HUES48 (cell line): ENCODE measurements around the gene RPS2.
"Not testable (repeated sequence)": the region's sequence is repeated elsewhere in the genome, so short reads cannot be mapped to it uniquely, and the experiment has no call there.

Experiments used
- H3K27ac ChIP-seq: one replicate; pipeline ENCODE4 v1.7.0; 2013; ENCODE audit warnings: low read depth, low read length, inconsistent platforms
- H3K27me3 ChIP-seq: 2 replicates; pipeline ENCODE4 v1.6.1; 2013; ENCODE audit warnings: mild to moderate bottlenecking, low read length; ENCODE audit not compliant: control insufficient read depth, insufficient read depth
- H3K36me3 ChIP-seq: 2 replicates; pipeline ENCODE4 v1.6.1; 2013; ENCODE audit warnings: low read length; ENCODE audit not compliant: control insufficient read depth, insufficient read depth
- H3K4me1 ChIP-seq: 2 replicates; pipeline ENCODE4 v1.6.1; 2013; ENCODE audit warnings: mild to moderate bottlenecking, low read length; ENCODE audit not compliant: control insufficient read depth, insufficient read depth
- H3K4me3 ChIP-seq: 2 replicates; pipeline ENCODE4 v1.5.1; 2013; ENCODE audit warnings: mild to moderate bottlenecking, low read depth, low read length
- H3K9ac ChIP-seq: 2 replicates; pipeline ENCODE4 v1.6.1; 2013; ENCODE audit warnings: mild to moderate bottlenecking, low read depth, low read length, moderate library complexity
- H3K9me3 ChIP-seq: 2 replicates; pipeline ENCODE4 v1.6.1; 2013; ENCODE audit warnings: low read length; ENCODE audit not compliant: control insufficient read depth, insufficient read depth

The RPS2 gene

DNA sequence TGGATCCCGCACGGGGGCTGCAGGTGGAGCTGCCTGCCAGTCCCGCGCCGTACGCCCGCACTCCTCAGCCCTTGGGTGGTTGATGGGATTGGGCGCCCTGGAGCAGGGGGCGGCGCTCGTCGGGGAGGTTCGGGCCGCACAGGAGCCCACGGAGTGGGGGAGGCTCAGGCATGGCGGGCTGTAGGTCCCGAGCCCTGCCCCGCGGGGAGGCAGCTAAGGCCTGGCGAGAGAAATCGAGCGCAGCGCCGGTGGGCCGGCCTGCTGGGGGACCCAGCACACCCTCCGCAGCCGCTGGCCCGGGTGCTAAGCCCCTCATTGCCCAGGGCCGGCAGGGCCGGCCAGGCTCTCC lies 6.5 kb downstream of the RPS2 start:
- H3K27me3 ChIP-seq, H3K9me3 ChIP-seq, H3K4me3 ChIP-seq, H3K27ac ChIP-seq, H3K9ac ChIP-seq: not testable (repeated sequence)
- Histone ChIP-seq H3K4me1 (peaks cover 16% of the 10 kb centered on the region), H3K36me3 (peaks cover 21% of the 10 kb centered on the region)

- not testable (repeated sequence) for H3K27ac ChIP-seq, H3K27me3 ChIP-seq, H3K9ac ChIP-seq, H3K4me3 ChIP-seq, H3K9me3 ChIP-seq
- Histone ChIP-seq H3K36me3 (peaks cover 16% of the 10 kb centered on the region), H3K4me1 (peaks cover 11% of the 10 kb centered on the region)
These were observed 7.0 kb downstream of the RPS2 start for GRCh38 chr16:1957434-1958142.

DNA sequence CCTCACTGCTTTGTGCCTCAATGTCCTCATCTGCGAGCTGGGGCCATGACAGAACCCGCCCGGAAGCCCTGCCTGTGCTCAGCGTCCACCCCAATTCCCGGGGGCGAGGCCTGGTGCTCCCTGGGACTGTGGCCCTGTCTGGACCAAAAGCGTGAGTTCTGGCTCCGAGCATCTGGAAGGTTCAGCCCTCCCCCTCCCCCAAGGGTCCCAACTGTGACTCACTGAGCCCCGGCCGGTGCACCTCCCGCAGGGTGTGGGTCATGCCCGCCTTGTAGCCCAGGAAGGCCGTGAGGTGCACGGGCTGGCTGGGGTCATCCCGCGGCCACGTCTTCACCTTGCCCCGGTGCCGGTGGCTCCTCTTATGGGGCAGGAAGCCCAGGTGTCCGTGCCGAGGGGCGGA lies 10.9 kb downstream of the RPS2 start:
- Histone ChIP-seq H3K4me1 (peaks cover 2% of the 10 kb centered on the region; the same call in 1 of the 2 replicates), H3K4me3 (no peak overlapping the region), H3K36me3 (no peaks in the 10 kb centered on the region), H3K9ac (no peak overlapping the region), H3K27ac (no peak overlapping the region), H3K9me3 (no peaks in the 10 kb centered on the region), H3K27me3 (no peaks in the 10 kb centered on the region)

GRCh38 chr16:1950559-1950958 lies 14.1 kb downstream of the RPS2 start:
- Histone ChIP-seq H3K4me3 (no peak overlapping the region), H3K9ac (no peak overlapping the region), H3K9me3 (no peaks in the 10 kb centered on the region), H3K27me3 (no peaks in the 10 kb centered on the region), H3K27ac (no peak overlapping the region), H3K36me3 (no peaks in the 10 kb centered on the region), H3K4me1 (no peaks in the 10 kb centered on the region)

DNA sequence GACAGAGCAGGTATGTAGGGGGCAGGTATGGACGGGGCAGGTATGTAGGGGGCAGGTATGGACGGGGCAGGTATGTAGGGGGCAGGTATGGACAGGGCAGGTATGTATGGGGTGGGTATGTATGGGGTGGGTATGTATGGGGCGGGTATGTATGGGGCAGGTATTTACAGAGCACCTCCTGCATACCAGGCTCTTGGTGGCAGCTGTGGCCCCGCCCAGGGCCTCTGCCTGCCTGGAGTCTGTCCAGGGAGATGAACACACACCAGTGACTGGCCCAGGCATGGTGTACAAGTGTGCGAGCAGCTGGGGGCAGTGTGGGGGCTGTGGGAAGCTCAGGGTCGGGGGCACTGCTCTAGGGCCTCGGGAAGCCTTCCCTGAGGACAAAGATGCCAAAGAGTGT lies 14.6 kb downstream of the RPS2 start:
- Histone ChIP-seq H3K27me3 (no peaks in the 10 kb centered on the region), H3K27ac (no peak overlapping the region), H3K9ac (no peak overlapping the region), H3K4me1 (no peaks in the 10 kb centered on the region), H3K36me3 (no peaks in the 10 kb centered on the region), H3K4me3 (no peak overlapping the region), H3K9me3 (no peaks in the 10 kb centered on the region)

DNA sequence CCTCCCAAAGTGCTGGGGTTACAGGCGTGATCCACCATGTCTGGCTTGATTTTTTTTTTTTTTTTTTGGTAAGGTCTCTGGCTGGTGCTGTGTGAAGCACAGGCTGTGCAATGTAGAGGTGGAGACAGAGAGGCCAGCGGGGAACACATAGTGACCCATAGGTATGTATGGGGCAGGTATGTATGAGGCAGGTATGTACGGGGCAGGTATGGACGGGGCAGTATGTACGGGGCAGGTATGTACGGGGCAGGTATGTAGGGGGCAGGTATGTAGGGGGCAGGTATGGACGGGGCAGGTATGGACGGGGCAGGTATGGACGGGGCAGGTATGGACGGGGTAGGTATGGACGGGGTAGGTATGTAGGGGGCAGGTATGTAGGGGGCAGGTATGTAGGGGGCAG lies 15.1 kb downstream of the RPS2 start:
- H3K36me3 ChIP-seq: no peaks in the 10 kb centered on the region
- no peak overlapping the region for H3K27ac ChIP-seq
- no peaks in the 10 kb centered on the region for H3K27me3 ChIP-seq
- no peak overlapping the region for H3K9ac ChIP-seq
- no peaks in the 10 kb centered on the region for H3K4me1 ChIP-seq
- no peak overlapping the region for H3K4me3 ChIP-seq
- H3K9me3 ChIP-seq: no peaks in the 10 kb centered on the region

- Histone ChIP-seq H3K27me3 (no peaks in the 10 kb centered on the region), H3K9ac (no peak overlapping the region), H3K4me1 (peaks cover 3% of the 10 kb centered on the region; the same call in 1 of the 2 replicates), H3K27ac (no peak overlapping the region), H3K4me3 (no peak overlapping the region), H3K36me3 (no peaks in the 10 kb centered on the region), H3K9me3 (no peaks in the 10 kb centered on the region)
These were observed 17.3 kb downstream of the RPS2 start for GRCh38 chr16:1947369-1947670.

DNA sequence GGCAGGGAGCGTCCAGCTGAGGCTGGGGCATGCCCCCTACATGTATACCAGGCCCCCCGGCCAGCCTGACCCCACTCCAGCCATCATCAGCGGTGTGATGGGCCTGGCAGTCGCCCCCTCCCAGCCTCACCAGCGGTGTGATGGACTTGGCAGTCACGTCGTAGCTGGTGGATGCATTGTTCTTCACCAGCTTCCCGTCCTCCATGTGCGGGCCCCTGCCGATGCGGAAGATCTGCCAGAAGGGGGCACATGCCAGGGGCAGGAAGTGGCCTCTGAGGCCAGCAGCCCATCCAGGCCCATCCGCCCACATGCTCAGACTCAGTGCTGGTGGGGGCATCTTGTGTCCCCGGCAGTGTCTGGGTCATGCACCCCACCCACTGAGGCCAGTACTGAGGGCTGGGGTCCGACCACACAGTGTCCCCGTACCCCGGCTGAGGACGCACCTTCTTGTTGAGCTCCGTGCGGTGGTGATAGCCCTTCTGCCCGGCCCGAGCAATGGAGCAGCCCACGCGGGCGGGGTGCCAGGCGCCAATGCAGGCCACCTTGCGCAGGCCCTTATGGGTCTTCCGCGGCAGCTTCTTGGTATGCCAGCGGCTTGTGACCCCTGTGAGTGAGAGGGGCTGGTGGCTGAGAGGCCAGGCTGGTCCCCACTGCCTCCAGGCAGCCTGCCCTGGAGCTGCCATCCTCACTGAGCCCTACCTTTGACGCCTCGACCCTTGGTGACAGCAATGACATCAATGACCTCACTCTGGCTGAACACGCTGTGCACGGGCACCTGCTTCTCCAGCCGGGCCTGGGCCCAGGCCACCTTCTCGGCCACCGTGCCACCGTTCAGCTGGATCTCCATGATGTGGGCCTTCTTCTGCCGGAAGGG lies 17.9 kb downstream of the RPS2 start:
- no peak overlapping the region for H3K4me3 ChIP-seq
- H3K4me1 ChIP-seq: peaks cover 9% of the 10 kb centered on the region
- H3K27me3 ChIP-seq: no peaks in the 10 kb centered on the region
- H3K9me3 ChIP-seq: no peaks in the 10 kb centered on the region
- H3K36me3 ChIP-seq: no peaks in the 10 kb centered on the region
- H3K27ac ChIP-seq: no peak overlapping the region
- no peak overlapping the region for H3K9ac ChIP-seq

DNA sequence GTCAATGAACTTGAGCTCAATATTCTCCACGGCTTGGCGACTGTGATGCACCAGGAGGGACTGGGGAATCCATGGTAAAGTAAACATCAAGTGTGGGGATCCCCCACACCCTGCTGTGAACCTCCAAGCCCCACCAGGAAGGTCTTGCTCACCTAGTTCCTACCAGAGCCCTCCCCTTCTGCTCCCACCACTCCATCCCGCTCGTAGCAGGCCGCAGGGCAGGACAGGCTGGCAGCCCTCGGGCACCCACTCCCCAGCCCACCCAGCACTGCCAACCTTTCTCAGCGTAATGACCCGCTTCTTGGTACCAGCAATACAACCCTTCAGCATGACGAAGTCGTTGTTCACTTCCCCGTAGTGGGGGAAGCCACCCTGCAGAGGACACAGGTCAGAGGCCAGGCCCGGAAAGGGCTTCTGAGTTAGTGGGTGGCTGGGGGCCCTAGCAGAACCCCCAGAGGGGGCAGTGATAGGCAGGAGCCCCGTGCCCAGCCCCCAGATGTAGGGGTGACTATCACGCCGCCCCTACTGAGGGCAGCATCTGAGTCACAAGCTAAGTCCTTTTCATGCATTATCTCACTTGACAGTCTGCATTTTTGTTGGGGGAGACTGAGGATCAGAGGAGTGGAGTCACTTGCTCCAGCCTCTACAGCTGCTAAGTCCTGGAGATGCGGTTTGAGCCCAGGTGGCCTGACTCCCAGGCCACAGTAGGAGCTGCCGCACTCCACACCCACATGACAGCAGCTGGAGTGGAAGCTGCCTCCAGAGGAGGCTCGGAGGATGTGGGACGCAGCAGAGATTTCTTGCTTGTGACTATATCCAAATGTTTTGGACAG lies 18.9 kb downstream of the RPS2 start:
- Histone ChIP-seq H3K9ac (no peak overlapping the region), H3K27me3 (no peaks in the 10 kb centered on the region), H3K9me3 (no peaks in the 10 kb centered on the region), H3K4me1 (peaks cover 9% of the 10 kb centered on the region), H3K4me3 (no peak overlapping the region), H3K27ac (no peak overlapping the region), H3K36me3 (0 out of 2 replicates have a peak, but pooled peaks cover 1% of the 10 kb centered on the region)

- H3K4me3 ChIP-seq: no peak overlapping the region
- no peak overlapping the region for H3K27ac ChIP-seq
- H3K9me3 ChIP-seq: no peaks in the 10 kb centered on the region
- H3K36me3 ChIP-seq: 0 out of 2 replicates have a peak, but pooled peaks cover 6% of the 10 kb centered on the region
- H3K4me1 ChIP-seq: peaks cover 9% of the 10 kb centered on the region
- H3K9ac ChIP-seq: no peak overlapping the region
- H3K27me3 ChIP-seq: no peaks in the 10 kb centered on the region
These were observed 19.9 kb downstream of the RPS2 start for GRCh38 chr16:1944612-1945199.
